ENCODE results near the gene PACRG.

DNA sequence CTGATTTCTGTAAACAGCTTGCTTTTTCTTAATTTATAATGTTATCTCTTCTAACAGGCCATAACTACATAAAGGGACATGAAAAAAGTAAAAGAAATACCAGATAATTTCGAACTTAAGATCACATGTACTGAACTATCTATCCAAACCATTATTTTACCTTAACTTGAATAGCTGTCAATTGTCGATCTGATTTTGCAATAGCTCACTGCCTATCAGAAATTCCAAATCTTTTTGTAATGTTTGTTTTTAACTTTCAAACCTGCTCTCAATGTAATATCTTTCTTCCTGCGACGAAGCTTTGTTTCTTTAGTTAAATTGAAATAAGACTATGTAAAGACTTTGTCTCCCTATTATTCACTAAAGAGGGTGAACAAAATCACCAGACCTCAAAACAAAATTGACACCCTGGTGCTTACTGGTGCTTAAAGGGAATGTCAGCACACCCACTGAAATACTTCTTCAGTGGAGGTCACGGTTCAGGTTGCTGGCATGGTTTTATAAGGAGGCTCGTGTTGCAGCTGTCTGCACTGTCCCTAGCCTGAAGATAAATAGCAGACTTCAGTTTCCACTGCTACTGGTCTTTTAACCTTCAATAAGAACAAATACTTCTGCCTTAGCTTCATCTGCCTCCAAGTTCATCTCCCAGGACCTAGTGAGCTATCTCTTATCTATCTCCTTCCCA, 569.2 kb downstream of the PACRG start:
- TF ChIP-seq EP300 (IDR thresholded peaks at IDR 0.05; ENCODE audit: borderline replicate concordance) (no peak), YY1 (IDR thresholded peaks at IDR 0.05; ENCODE audit: low read depth) (no peak)

Data from Ishikawa (cell line).